ENCODE measurements around the gene COQ5.

The COQ5 gene

GRCh38 chr12:120470150-120470784 is 58.7 kb downstream of the COQ5 start:
- Histone ChIP-seq H3K27me3 (ENCODE audit: low read depth, low read length) (no peaks in the 10 kb centered on the region), H2AFZ (ENCODE audit: low read depth, low read length) (peak overlapping the region; percentile 68; the same call in 1 of the 2 replicates), H4K20me1 (ENCODE audit: insufficient read depth, low read length) (peaks cover 37% of the 10 kb centered on the region), H3K4me3 (ENCODE audit: low read length) (peak overlapping the region; percentile 89), H3K36me3 (replicated peaks; ENCODE audit: low read depth, low read length) (peaks cover 19% of the 10 kb centered on the region), H3K9me3 (ENCODE audit: insufficient read depth, low read length) (no peaks in the 10 kb centered on the region), H3K79me2 (ENCODE audit: low read length) (peaks cover 49% of the 10 kb centered on the region), H3K4me2 (ENCODE audit: low read length) (peak overlapping the region; percentile 91), H3K9ac (ENCODE audit: low read length) (peak overlapping the region; percentile 67), H3K27ac (ENCODE audit: low read length) (no peak overlapping the region), H3K4me1 (ENCODE audit: low read length) (peaks cover 13% of the 10 kb centered on the region; the same call in 1 of the 2 replicates)
- TF ChIP-seq EZH2phosphoT487 (IDR thresholded peaks at IDR 0.05; ENCODE audit: low read depth) = no peak

- Histone ChIP-seq H3K9ac (ENCODE audit: low read length) (peak within 1 kb of the TSS; percentile 82), H3K79me2 (ENCODE audit: low read length) (peaks cover 55% of the 10 kb centered on the region), H3K36me3 (replicated peaks; ENCODE audit: low read depth, low read length) (peaks cover 26% of the 10 kb centered on the region), H3K4me2 (ENCODE audit: low read length) (peak within 1 kb of the TSS; percentile 91), H3K27me3 (ENCODE audit: low read depth, low read length) (no peaks in the 10 kb centered on the region), H2AFZ (ENCODE audit: low read depth, low read length) (peak within 1 kb of the TSS; percentile 68; the same call in 1 of the 2 replicates), H4K20me1 (ENCODE audit: insufficient read depth, low read length) (peaks cover 41% of the 10 kb centered on the region), H3K9me3 (ENCODE audit: insufficient read depth, low read length) (no peaks in the 10 kb centered on the region), H3K4me3 (ENCODE audit: low read length) (peak within 1 kb of the TSS; percentile 89), H3K27ac (ENCODE audit: low read length) (peak within 1 kb of the TSS; percentile 72), H3K4me1 (ENCODE audit: low read length) (peaks cover 10% of the 10 kb centered on the region; the same call in 1 of the 2 replicates)
- TF ChIP-seq EZH2phosphoT487 (IDR thresholded peaks at IDR 0.05; ENCODE audit: low read depth) (no peak), CTCF (IDR thresholded peaks at IDR 0.05; ENCODE audit: low read depth, low read length) (peak; percentile 74)
These were observed 59.4 kb downstream of the COQ5 start, which contains the start of gene SRSF9 for GRCh38 chr12:120469450-120470149. SRSF9 (minus strand) TSS chr12:120469748; CDS start chr12:120469609, 139 bp downstream.

GRCh38 chr12:120468821-120469449 is 60.0 kb downstream of the COQ5 start:
- Histone ChIP-seq H4K20me1 (ENCODE audit: insufficient read depth, low read length) (peaks cover 41% of the 10 kb centered on the region), H3K9me3 (ENCODE audit: insufficient read depth, low read length) (no peaks in the 10 kb centered on the region), H3K4me3 (ENCODE audit: low read length) (peak overlapping the region; percentile 89), H3K79me2 (ENCODE audit: low read length) (peaks cover 62% of the 10 kb centered on the region), H2AFZ (ENCODE audit: low read depth, low read length) (no peak overlapping the region), H3K27me3 (ENCODE audit: low read depth, low read length) (no peaks in the 10 kb centered on the region), H3K4me2 (ENCODE audit: low read length) (peak overlapping the region; percentile 68), H3K4me1 (ENCODE audit: low read length) (peaks cover 8% of the 10 kb centered on the region; the same call in 1 of the 2 replicates), H3K9ac (ENCODE audit: low read length) (peak overlapping the region; percentile 82), H3K36me3 (replicated peaks; ENCODE audit: low read depth, low read length) (peaks cover 32% of the 10 kb centered on the region), H3K27ac (ENCODE audit: low read length) (peak overlapping the region; percentile 72)
- no peak for TF ChIP-seq EZH2phosphoT487 (IDR thresholded peaks at IDR 0.05; ENCODE audit: low read depth)
- TF ChIP-seq CTCF (IDR thresholded peaks at IDR 0.05; ENCODE audit: low read depth, low read length) = peak; percentile 26; the same call in 1 of the 2 replicates

- Histone ChIP-seq H3K9ac (ENCODE audit: low read length) (peak overlapping the region; percentile 82), H3K9me3 (ENCODE audit: insufficient read depth, low read length) (no peaks in the 10 kb centered on the region), H3K27ac (ENCODE audit: low read length) (peak overlapping the region; percentile 72), H2AFZ (ENCODE audit: low read depth, low read length) (no peak overlapping the region), H3K79me2 (ENCODE audit: low read length) (peaks cover 67% of the 10 kb centered on the region), H3K27me3 (ENCODE audit: low read depth, low read length) (no peaks in the 10 kb centered on the region), H3K4me1 (ENCODE audit: low read length) (peaks cover 8% of the 10 kb centered on the region; the same call in 1 of the 2 replicates), H3K4me2 (ENCODE audit: low read length) (peak overlapping the region; percentile 68), H4K20me1 (ENCODE audit: insufficient read depth, low read length) (peaks cover 41% of the 10 kb centered on the region), H3K36me3 (replicated peaks; ENCODE audit: low read depth, low read length) (peaks cover 38% of the 10 kb centered on the region), H3K4me3 (ENCODE audit: low read length) (peak overlapping the region; percentile 89)
- TF ChIP-seq CTCF (IDR thresholded peaks at IDR 0.05; ENCODE audit: low read depth, low read length) (no peak), EZH2phosphoT487 (IDR thresholded peaks at IDR 0.05; ENCODE audit: low read depth) (no peak)
These were observed 60.6 kb downstream of the COQ5 start for GRCh38 chr12:120468325-120468820.

Measured in OCI-LY3 (cell line).